Measurements from ENCODE around the gene STK40. TPM values are rescaled to one million over a fixed set of nuclear protein-coding genes. Genes with fewer than 3 reads are reported as not detected.

Gene STK40
- 41.3 and 42.4 TPM in 2 replicates for total RNA-seq

- DNase-seq (ENCODE audit: low spot score) = peak; percentile 97
- Mint-ChIP-seq H3K36me3 (ENCODE audit: low read depth) (peaks cover 31% of the 10 kb centered on the region), H3K9me3 (no peaks in the 10 kb centered on the region), H3K27ac (peak within 1 kb of the TSS; percentile 94), H3K27me3 (ENCODE audit: low read depth) (no peaks in the 10 kb centered on the region), H3K4me1 (ENCODE audit: low read depth) (peaks cover 37% of the 10 kb centered on the region), H3K4me3 (ENCODE audit: low read depth) (peak within 1 kb of the TSS; percentile 91)
- intact Hi-C loops (cut with micrococcal nuclease) = loop anchor here (1.0 to 10.0 kb wide), 6 partner anchors 12 to 1089 kb away; partner anchors contain the start of genes LSM10, SH3D21, THRAP3 and ZC3H12A
These were observed at the start of gene STK40 for GRCh38 chr1:36385410-36386264. STK40 (minus strand) TSS chr1:36385924; CDS start chr1:36361332, 24,592 bp downstream.

- intact Hi-C loops (cut with micrococcal nuclease) = no loop called here
- H3K4me1 Mint-ChIP-seq (ENCODE audit: low read depth) = no peaks in the 10 kb centered on the region
- H3K4me3 Mint-ChIP-seq (ENCODE audit: low read depth) = no peak overlapping the region
- no peak overlapping the region for H3K27ac Mint-ChIP-seq
- no peak for DNase-seq (ENCODE audit: low spot score)
- no peaks in the 10 kb centered on the region for H3K9me3 Mint-ChIP-seq
- no peaks in the 10 kb centered on the region for H3K36me3 Mint-ChIP-seq (ENCODE audit: low read depth)
- H3K27me3 Mint-ChIP-seq (ENCODE audit: low read depth) = peaks cover 6% of the 10 kb centered on the region
These were observed 47.4 kb upstream of the STK40 start for GRCh38 chr1:36433102-36433501.

DNA sequence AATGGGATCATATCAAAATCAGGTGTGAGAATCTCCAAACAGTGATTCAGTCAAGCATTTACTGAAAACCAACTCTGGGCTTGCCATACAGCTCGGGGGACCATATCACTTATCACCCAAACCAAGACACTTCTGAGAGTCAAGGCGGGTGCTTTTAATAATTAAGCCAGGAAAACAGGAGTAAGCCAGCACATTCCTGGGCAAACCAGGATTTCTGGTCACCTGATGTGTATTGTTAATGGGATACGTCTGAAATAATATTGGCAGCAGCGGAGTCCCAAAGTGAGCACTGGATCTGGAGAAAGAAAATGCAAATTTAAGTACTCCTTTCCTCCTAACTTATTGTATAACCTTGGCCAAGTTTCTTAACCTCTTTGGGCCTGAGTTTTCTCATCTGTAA lies 46.9 kb upstream of the STK40 start:
- Mint-ChIP-seq H3K9me3 (no peaks in the 10 kb centered on the region), H3K27me3 (ENCODE audit: low read depth) (peaks cover 6% of the 10 kb centered on the region), H3K36me3 (ENCODE audit: low read depth) (no peaks in the 10 kb centered on the region), H3K27ac (no peak overlapping the region), H3K4me1 (ENCODE audit: low read depth) (no peaks in the 10 kb centered on the region), H3K4me3 (ENCODE audit: low read depth) (no peak overlapping the region)
- no peak for DNase-seq (ENCODE audit: low spot score)
- intact Hi-C loops (cut with micrococcal nuclease) = no loop called here

DNA sequence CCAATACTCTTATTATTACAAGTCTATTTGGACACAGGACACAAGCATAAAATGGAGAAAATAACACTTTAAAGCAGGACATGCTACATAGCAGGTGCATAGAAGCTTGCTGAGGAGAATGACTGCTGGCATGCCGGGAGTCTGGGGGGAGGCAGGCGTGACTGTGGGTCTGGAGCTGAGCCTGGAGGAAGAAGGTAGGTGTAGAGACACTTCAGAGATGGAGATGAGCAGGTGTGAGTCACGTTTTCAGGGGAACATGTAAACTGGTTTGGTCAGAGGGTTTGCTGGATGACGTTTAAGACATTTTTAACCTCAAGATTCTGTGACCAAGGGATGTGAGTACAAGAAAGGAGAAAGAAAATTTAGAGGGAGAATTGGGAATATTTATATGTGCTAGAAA lies 40.1 kb upstream of the STK40 start:
- peaks cover 6% of the 10 kb centered on the region for H3K4me1 Mint-ChIP-seq (ENCODE audit: low read depth)
- no peak overlapping the region for H3K4me3 Mint-ChIP-seq (ENCODE audit: low read depth)
- H3K36me3 Mint-ChIP-seq (ENCODE audit: low read depth) = no peaks in the 10 kb centered on the region
- intact Hi-C loops (cut with micrococcal nuclease) = loop anchor here (10.0 kb wide), 1 partner anchor 271 kb away; the partner anchor contains the start of gene MAP7D1
- peaks cover 1% of the 10 kb centered on the region for H3K27me3 Mint-ChIP-seq (ENCODE audit: low read depth)
- H3K9me3 Mint-ChIP-seq = no peaks in the 10 kb centered on the region
- DNase-seq (ENCODE audit: low spot score) = no peak
- no peak overlapping the region for H3K27ac Mint-ChIP-seq

- Mint-ChIP-seq H3K36me3 (ENCODE audit: low read depth) (no peaks in the 10 kb centered on the region), H3K4me3 (ENCODE audit: low read depth) (no peak overlapping the region), H3K27me3 (ENCODE audit: low read depth) (no peaks in the 10 kb centered on the region), H3K4me1 (ENCODE audit: low read depth) (peaks cover 12% of the 10 kb centered on the region), H3K9me3 (no peaks in the 10 kb centered on the region), H3K27ac (no peak overlapping the region)
- no peak for DNase-seq (ENCODE audit: low spot score)
- intact Hi-C loops (cut with micrococcal nuclease) = loop anchor here (2.0 to 10.0 kb wide), 5 partner anchors 23 to 321 kb away; partner anchors contain the start of genes MAP7D1 and STK40
These were observed 35.9 kb upstream of the STK40 start for GRCh38 chr1:36421649-36422048.

GRCh38 chr1:36420836-36421317 lies 35.2 kb upstream of the STK40 start:
- Mint-ChIP-seq H3K36me3 (ENCODE audit: low read depth) (no peaks in the 10 kb centered on the region), H3K9me3 (no peaks in the 10 kb centered on the region), H3K27me3 (ENCODE audit: low read depth) (no peaks in the 10 kb centered on the region), H3K4me1 (ENCODE audit: low read depth) (peaks cover 11% of the 10 kb centered on the region), H3K27ac (peak overlapping the region; percentile 53), H3K4me3 (ENCODE audit: low read depth) (no peak overlapping the region)
- DNase-seq (ENCODE audit: low spot score) = peak; percentile 82
- intact Hi-C loops (cut with micrococcal nuclease) = loop anchor here (1.0 to 10.0 kb wide), 6 partner anchors 22 to 320 kb away; partner anchors contain the start of genes MAP7D1 and STK40

DNA sequence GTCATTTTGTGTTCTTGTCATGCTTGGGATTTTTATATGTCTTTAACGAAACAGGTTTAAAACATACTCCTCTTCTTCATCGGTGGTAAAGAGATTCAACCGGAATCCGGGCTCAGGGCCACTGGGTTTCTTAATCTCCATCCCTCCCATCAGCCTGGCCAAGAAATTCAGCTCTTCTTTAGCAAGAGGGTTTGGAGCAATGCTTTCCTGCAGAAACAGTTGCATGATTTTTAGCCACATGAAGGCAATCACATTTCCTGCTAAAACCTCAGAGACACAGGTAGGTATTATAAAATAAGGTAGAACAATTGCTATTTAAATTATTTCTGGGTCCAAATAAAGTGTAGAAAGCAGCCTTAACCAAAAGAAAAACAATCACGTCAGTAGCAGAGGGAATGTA lies 34.7 kb upstream of the STK40 start:
- Mint-ChIP-seq H3K4me1 (ENCODE audit: low read depth) (peaks cover 8% of the 10 kb centered on the region), H3K27me3 (ENCODE audit: low read depth) (no peaks in the 10 kb centered on the region), H3K9me3 (no peaks in the 10 kb centered on the region), H3K36me3 (ENCODE audit: low read depth) (no peaks in the 10 kb centered on the region), H3K4me3 (ENCODE audit: low read depth) (no peak overlapping the region), H3K27ac (peak overlapping the region; percentile 53)
- intact Hi-C loops (cut with micrococcal nuclease) = loop anchor here (1.0 to 10.0 kb wide), 6 partner anchors 22 to 320 kb away; partner anchors contain the start of genes MAP7D1 and STK40
- no peak for DNase-seq (ENCODE audit: low spot score)

GRCh38 chr1:36419569-36419968 lies 33.8 kb upstream of the STK40 start:
- H3K27ac Mint-ChIP-seq = no peak overlapping the region
- intact Hi-C loops (cut with micrococcal nuclease) = no loop called here

DNA sequence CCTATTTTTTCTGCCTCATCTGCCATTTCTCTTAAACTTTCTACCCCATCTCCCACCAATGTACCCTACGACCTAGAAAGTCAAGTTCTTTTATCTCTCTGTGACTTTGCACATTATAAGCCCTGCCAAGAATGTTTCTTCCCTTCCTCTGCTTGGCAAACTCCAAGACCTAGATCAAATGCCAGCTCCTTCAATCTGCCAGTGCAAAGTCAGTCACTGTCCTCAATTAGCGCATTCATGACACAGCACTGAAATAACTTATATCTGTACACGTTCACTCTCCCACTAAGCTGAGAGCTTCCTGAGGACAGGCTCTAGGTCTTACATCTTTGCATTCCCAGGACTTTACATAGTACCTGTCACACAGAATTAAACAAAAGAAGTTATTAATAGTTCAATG lies 33.4 kb upstream of the STK40 start:
- Mint-ChIP-seq H3K27ac (no peak overlapping the region), H3K36me3 (ENCODE audit: low read depth) (no peaks in the 10 kb centered on the region), H3K4me3 (ENCODE audit: low read depth) (no peak overlapping the region), H3K27me3 (ENCODE audit: low read depth) (no peaks in the 10 kb centered on the region), H3K9me3 (no peaks in the 10 kb centered on the region), H3K4me1 (ENCODE audit: low read depth) (peaks cover 8% of the 10 kb centered on the region)
- intact Hi-C loops (cut with micrococcal nuclease) = no loop called here
- DNase-seq (ENCODE audit: low spot score) = no peak

More at GRCh38 chr1:36419569-36419968, 33.8 kb upstream of the STK40 start:
- Mint-ChIP-seq H3K4me3 (ENCODE audit: low read depth) (no peak overlapping the region), H3K27me3 (ENCODE audit: low read depth) (no peaks in the 10 kb centered on the region), H3K36me3 (ENCODE audit: low read depth) (no peaks in the 10 kb centered on the region), H3K4me1 (ENCODE audit: low read depth) (peaks cover 8% of the 10 kb centered on the region), H3K9me3 (no peaks in the 10 kb centered on the region)
- DNase-seq (ENCODE audit: low spot score) = no peak

DNA sequence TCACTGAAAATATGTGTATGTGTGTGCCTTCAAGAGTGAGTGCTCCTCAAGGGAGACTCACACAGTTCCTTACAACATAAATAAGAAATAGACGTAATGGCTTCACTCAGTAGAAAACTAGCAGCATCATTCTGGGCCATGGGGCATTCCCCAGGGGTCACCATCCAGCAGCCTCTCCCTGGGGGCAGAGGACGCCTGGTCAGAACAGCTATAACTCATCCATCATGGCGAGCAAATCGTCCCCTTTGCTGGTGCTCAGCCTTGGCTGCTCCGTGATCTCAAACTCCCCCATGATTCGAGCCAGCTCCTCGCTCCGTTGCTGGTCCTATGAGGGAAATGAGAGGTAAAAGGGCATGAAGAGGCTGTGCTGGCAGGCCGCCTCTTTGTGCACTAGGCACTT lies 32.2 kb upstream of the STK40 start:
- H3K36me3 Mint-ChIP-seq (ENCODE audit: low read depth) = no peaks in the 10 kb centered on the region
- H3K4me1 Mint-ChIP-seq (ENCODE audit: low read depth) = peaks cover 8% of the 10 kb centered on the region
- H3K27ac Mint-ChIP-seq = no peak overlapping the region
- no peaks in the 10 kb centered on the region for H3K9me3 Mint-ChIP-seq
- no peak for DNase-seq (ENCODE audit: low spot score)
- H3K4me3 Mint-ChIP-seq (ENCODE audit: low read depth) = no peak overlapping the region
- intact Hi-C loops (cut with micrococcal nuclease) = no loop called here
- H3K27me3 Mint-ChIP-seq (ENCODE audit: low read depth) = no peaks in the 10 kb centered on the region

DNA sequence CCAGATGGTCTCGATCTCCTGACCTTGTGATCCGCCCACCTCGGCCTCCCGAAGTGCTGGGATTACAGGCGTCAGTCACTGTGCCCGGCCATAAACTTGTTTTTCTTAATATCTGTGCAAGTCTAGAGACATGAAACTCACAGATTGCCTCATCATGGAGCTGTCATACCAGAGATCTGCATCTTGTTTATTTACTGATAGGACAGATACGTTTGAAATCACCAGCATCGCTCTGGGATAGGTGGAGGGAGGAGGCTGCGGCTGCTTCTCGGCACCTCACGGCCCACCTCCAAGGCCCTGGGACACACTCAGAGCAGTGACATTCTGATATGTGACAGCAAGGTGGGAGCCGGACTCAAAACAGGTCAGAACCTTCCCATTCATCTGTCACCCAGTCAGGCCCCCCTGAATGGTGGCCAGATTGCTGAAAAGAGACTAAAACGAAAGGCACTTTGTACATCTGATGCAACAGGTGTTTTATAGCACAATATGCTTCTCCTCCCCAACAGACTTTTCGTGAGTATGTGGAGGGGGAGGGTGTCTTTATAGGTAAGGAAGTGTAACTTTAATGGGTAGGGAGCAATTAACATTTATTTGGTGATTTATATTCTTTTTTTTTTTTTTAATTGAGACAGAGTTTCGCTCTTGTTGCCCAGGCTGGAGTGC lies 30.1 kb upstream of the STK40 start:
- Mint-ChIP-seq H3K27ac (no peak overlapping the region), H3K36me3 (ENCODE audit: low read depth) (peaks cover 4% of the 10 kb centered on the region), H3K9me3 (peaks cover 5% of the 10 kb centered on the region), H3K27me3 (ENCODE audit: low read depth) (no peaks in the 10 kb centered on the region), H3K4me3 (ENCODE audit: low read depth) (no peak overlapping the region), H3K4me1 (ENCODE audit: low read depth) (peaks cover 16% of the 10 kb centered on the region)
- DNase-seq (ENCODE audit: low spot score) = no peak
- intact Hi-C loops (cut with micrococcal nuclease) = no loop called here

- peaks cover 5% of the 10 kb centered on the region for H3K9me3 Mint-ChIP-seq
- no peaks in the 10 kb centered on the region for H3K27me3 Mint-ChIP-seq (ENCODE audit: low read depth)
- no peak overlapping the region for H3K27ac Mint-ChIP-seq
- peaks cover 12% of the 10 kb centered on the region for H3K4me1 Mint-ChIP-seq (ENCODE audit: low read depth)
- no peak for DNase-seq (ENCODE audit: low spot score)
- H3K36me3 Mint-ChIP-seq (ENCODE audit: low read depth) = peaks cover 4% of the 10 kb centered on the region
- intact Hi-C loops (cut with micrococcal nuclease) = no loop called here
- no peak overlapping the region for H3K4me3 Mint-ChIP-seq (ENCODE audit: low read depth)
These were observed 28.7 kb upstream of the STK40 start for GRCh38 chr1:36414384-36414783.
